ENCODE results near the gene DRAP1. TPM values are rescaled to one million over a fixed set of nuclear protein-coding genes. Genes with fewer than 3 reads are reported as not detected.
A peak's percentile ranks its signal among the peaks of the same experiment; 100 is the strongest.

The DRAP1 gene
- total RNA-seq, 1 donor from 2014 or later: 66.1 TPM

GRCh38 chr11:65885808-65886536 is 33.3 kb upstream of the DRAP1 start:
- H3K36me3 Mint-ChIP-seq: peaks cover 5% of the 10 kb centered on the region

GRCh38 chr11:65886826-65887722 is 32.2 kb upstream of the DRAP1 start:
- Mint-ChIP-seq H3K27me3 (peaks cover 8% of the 10 kb centered on the region), H3K4me3 (peak overlapping the region; percentile 98), H3K27ac (peak overlapping the region; percentile 83)

More at GRCh38 chr11:65885808-65886536, 33.3 kb upstream of the DRAP1 start:
- H3K27me3 Mint-ChIP-seq: peaks cover 7% of the 10 kb centered on the region
- no peak for TF ChIP-seq CTCF (conservative IDR thresholded peaks at IDR 0.05)
- no peak for DNase-seq (ENCODE audit: extremely low spot score, unreplicated experiment)
- peaks cover 30% of the 10 kb centered on the region for H3K4me1 Mint-ChIP-seq (ENCODE audit: unreplicated experiment)
- H3K9me3 Mint-ChIP-seq: no peaks in the 10 kb centered on the region
- no peak overlapping the region for H3K27ac Mint-ChIP-seq
- H3K4me3 Mint-ChIP-seq: peak overlapping the region; percentile 98

DNA sequence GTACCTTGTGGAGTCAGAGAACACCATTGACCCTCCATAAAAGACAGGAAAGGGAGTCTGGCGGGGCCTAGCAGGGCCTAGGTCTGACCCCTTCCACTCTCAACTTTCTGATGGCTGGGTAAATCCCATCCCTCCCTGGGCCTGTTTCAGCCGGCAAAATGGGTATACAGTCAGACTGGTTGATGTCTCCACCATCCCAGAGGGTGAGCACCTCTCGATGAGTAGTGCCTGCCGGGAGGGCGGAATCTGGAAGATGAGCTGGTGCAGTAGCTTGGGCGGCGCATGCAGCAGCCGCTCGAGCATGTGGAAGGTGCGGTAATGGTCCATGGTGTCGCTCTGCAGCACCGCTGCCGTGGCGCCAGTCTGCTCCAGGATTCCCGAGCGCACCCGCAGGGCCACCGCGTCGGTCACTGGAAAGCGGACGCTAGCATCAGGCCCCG is 31.5 kb upstream of the DRAP1 start:
- DNase-seq (ENCODE audit: extremely low spot score, unreplicated experiment): no peak
- no peak for TF ChIP-seq CTCF (conservative IDR thresholded peaks at IDR 0.05)
- H3K27ac Mint-ChIP-seq: peak overlapping the region; percentile 83
- H3K9me3 Mint-ChIP-seq: no peaks in the 10 kb centered on the region
- H3K27me3 Mint-ChIP-seq: peaks cover 15% of the 10 kb centered on the region
- peaks cover 5% of the 10 kb centered on the region for H3K36me3 Mint-ChIP-seq
- H3K4me1 Mint-ChIP-seq (ENCODE audit: unreplicated experiment): peaks cover 37% of the 10 kb centered on the region
- peak overlapping the region; percentile 98 for H3K4me3 Mint-ChIP-seq

More at GRCh38 chr11:65886826-65887722, 32.2 kb upstream of the DRAP1 start:
- no peak for DNase-seq (ENCODE audit: extremely low spot score, unreplicated experiment)
- H3K9me3 Mint-ChIP-seq: no peaks in the 10 kb centered on the region
- TF ChIP-seq CTCF (conservative IDR thresholded peaks at IDR 0.05): no peak
- peaks cover 31% of the 10 kb centered on the region for H3K4me1 Mint-ChIP-seq (ENCODE audit: unreplicated experiment)
- peaks cover 5% of the 10 kb centered on the region for H3K36me3 Mint-ChIP-seq

DNA sequence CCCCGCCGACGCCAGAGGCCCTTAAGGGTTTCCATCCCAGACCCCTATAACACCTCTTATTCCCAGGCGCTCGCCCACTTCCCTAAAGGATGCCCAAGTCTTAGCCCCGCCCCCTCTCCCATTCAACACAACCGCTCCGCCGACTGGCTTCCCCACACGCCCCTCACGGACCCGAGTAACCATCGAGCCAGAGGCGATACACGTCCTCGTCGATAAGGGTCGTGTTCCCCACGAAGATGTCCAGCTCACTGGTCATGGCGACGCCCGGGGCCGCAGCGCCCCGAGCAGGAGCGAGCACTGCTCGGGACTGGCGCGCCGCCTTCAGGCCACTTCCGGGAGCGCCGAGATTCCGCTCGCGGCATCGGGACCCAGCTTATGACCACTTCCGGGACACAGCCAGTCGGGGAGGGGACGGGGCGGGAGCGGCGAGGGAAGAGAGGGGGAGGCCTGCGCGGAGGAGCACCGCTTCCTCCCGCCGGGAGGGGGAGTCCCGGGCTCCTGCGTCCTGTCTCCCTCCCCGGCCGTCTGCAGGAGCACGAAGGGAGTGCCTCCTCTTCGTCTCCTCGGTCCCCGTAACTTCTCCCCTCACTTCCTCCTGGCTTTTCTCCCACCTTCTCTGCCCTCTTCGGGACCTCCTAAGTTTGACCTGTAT is 30.9 kb upstream of the DRAP1 start, which contains the start of gene FIBP:
FIBP (minus strand) TSS at position 309 of the 652 bp plus-strand sequence; CDS start at position 256, 53 bp downstream.
- H3K4me3 Mint-ChIP-seq: peak within 1 kb of the TSS; percentile 98
- H3K9me3 Mint-ChIP-seq: no peaks in the 10 kb centered on the region
- peaks cover 15% of the 10 kb centered on the region for H3K27me3 Mint-ChIP-seq
- H3K4me1 Mint-ChIP-seq (ENCODE audit: unreplicated experiment): peaks cover 38% of the 10 kb centered on the region
- peak; percentile 97 for DNase-seq (ENCODE audit: extremely low spot score, unreplicated experiment)
- peak; percentile 81 for TF ChIP-seq CTCF (conservative IDR thresholded peaks at IDR 0.05)
- H3K36me3 Mint-ChIP-seq: peaks cover 5% of the 10 kb centered on the region
- H3K27ac Mint-ChIP-seq: peak within 1 kb of the TSS; percentile 83

All from type B pancreatic cell (in vitro differentiated cells).